Retinal pigment epithelial cell (primary cell): ENCODE measurements around the gene CACUL1.
"Not testable (repeated sequence)": the region's sequence is repeated elsewhere in the genome, so short reads cannot be mapped to it uniquely, and the experiment has no call there.

Experiments used
- DNase-seq: peaks from one replicate; pipeline ENCODE4 v3.0.0-alpha.2; 2010; ENCODE audit warnings: low read depth
- H3K4me3 ChIP-seq: 2 replicates; pipeline ENCODE4 v1.5.1; 2011; ENCODE audit warnings: mild to moderate bottlenecking, low read length, control low read depth, moderate library complexity
- TF ChIP-seq, protein P1 (sequence below): conservative IDR thresholded peaks from 2 replicates; pipeline ENCODE4 v1.5.1; 2011; ENCODE audit warnings: low read depth, low read length, control low read depth, inconsistent platforms

Gene CACUL1

DNA sequence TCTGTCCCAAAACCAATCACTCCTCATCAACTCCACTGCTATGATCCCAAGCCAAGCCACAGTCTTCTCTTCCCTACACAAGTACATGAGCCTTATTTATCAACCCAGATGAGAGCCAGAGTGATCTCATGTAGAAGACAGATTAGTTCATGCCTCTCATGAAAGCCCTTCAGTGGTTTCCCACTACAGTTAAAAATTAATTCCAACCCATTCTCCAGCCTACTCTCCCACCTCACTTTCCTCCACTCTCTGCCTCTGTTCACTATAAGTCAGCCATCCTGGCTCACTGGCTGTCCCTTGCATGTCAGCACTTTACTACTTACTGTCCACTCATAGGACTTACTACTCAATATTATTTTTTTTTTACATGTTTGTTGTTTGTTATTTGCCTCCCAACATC is 67.3 kb downstream of the CACUL1 start:
- TF ChIP-seq, protein P1, sequence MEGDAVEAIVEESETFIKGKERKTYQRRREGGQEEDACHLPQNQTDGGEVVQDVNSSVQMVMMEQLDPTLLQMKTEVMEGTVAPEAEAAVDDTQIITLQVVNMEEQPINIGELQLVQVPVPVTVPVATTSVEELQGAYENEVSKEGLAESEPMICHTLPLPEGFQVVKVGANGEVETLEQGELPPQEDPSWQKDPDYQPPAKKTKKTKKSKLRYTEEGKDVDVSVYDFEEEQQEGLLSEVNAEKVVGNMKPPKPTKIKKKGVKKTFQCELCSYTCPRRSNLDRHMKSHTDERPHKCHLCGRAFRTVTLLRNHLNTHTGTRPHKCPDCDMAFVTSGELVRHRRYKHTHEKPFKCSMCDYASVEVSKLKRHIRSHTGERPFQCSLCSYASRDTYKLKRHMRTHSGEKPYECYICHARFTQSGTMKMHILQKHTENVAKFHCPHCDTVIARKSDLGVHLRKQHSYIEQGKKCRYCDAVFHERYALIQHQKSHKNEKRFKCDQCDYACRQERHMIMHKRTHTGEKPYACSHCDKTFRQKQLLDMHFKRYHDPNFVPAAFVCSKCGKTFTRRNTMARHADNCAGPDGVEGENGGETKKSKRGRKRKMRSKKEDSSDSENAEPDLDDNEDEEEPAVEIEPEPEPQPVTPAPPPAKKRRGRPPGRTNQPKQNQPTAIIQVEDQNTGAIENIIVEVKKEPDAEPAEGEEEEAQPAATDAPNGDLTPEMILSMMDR: no peak
- no peak for DNase-seq
- no peak overlapping the region for H3K4me3 ChIP-seq

DNA sequence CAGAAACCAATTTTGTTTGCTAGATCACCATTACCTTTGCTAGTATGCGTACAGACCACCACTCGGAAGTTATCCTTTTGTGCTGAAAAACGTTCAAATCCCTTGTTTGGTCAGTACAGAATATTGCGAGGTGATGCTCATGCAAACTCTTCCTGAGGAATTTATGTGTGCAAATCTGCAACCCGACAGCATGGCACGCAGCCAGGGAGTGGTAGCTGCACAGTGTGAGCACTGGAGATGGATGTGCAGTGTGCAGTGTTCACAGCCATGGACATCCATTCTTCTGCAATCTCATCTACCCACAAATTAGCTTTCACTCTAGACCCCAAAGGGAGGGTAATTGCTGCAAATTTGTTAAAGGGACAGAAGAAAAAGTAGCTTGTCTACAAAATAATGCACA is 72.2 kb downstream of the CACUL1 start:
- TF ChIP-seq, protein P1: no peak
- DNase-seq: no peak
- no peak overlapping the region for H3K4me3 ChIP-seq

DNA sequence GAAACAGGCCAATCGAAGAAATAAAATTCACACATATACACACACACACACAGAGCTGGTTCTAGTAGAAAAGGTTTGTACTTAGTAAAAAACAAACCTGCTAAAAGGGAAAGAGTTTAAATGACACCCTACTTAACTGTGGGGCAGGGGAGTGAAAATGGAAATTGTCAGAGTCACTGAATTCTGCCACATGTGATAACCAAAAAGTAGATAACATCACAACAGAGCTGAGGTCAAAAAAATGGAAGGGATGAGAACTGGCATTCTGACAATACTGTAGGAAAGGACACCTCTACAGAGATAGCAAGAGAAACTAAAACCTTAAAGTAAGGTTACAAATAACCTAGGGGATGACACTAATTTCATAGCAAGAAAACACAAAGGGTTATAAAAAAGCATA is 74.6 kb downstream of the CACUL1 start:
- H3K4me3 ChIP-seq: no peak overlapping the region

DNA sequence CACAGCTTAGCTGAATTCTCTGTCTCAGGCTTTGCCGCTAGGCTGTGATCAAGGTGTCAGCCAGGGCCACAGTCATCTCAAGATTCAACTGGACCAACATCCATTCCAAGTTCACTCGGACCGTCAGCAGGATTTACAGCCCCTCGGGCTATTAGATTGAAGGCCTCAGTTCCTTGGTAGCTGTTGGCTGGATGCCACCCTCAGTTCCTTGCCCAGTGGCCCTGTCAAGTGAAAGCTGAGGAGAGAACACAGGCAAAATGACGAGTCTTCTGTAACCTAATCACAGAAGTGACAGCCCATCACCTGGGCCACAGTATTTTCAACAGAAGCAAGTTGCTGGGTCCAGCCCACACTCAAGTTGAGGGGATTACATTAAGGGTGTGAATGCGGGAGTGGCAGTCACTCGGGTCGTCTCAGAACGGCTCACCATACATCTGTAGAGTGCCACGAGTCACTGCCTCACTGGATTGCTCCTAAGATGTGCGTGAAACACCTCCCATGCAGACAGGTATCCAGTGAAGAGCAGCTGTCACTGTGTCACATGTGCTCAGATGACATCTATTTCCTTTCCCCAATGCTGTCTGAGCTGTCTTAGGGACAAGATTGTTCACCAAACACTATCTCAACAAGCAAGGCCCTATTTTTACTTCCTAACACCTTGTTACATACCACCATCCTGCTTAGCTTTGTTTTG is 80.4 kb downstream of the CACUL1 start:
- no peak overlapping the region for H3K4me3 ChIP-seq
- DNase-seq: no peak
- TF ChIP-seq, protein P1: no peak

More for the DNA sequence above, 74.6 kb downstream of the CACUL1 start:
- TF ChIP-seq, protein P1: no peak
- DNase-seq: no peak

DNA sequence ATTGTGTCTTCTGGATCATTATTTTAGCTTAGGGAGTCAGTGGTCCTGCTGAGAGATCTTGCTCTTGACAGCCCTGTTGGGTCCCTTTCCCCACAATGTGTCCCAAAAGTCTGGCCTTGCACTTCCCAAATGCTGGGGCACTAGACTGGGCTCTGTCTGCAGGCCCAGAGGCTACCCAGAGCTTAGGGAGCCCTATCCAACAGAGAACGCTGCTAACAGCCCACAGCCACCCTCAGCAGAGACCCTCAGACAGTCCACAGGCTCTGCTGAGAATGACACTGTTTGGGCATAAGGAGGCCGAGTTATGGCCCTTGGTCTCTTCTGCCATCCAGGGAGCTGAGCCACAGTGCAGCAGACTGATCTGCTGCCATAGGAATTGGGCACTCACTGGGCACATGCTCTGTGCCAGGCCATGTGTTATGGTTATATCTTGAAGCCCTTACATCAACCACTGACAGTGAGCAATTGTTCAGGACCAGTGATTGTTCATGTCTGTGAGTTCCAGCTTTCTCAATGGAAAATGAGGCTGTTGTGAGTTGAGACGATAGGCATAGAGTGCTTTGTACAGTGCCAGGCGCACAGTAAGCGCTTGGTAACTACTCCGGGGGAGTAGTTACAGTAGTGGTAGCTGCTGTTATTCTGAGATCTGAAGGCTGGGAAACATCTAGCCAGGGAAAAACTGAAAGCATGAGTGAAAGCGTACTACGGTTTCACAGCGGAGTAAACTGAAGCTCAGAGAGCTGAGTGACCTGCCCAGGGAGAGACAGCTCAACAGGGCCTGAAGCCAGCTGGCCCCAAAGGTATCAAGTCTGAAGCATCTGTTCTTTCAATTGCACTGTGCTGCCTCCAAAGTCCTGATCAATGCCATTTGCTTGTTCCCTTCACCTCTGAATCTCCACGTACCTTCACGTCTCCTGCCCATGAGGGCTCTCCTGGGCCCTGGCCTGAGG is 81.7 kb downstream of the CACUL1 start:
- TF ChIP-seq, protein P1: no peak
- DNase-seq: no peak
- no peak overlapping the region for H3K4me3 ChIP-seq

DNA sequence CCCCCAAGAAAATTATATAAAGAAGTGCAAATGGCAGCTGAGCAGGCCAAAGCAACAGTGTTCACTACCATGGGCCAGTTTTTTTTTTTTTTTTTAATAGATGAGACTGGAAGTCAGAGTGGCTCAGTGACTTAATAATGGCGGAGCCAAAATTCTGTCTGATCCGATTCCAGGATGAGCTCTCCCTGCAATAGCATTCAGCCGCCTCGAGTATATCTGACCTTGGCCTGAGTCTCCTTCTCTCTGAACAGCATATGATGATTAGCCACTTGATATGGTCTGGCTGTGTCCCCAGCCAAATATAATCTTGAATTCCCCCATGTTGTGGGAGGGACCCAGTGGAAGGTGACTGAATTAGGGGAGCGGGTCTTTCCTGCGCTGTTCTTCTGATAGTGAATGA is 82.6 kb downstream of the CACUL1 start:
- no peak for DNase-seq
- H3K4me3 ChIP-seq: no peak overlapping the region
- TF ChIP-seq, protein P1: no peak

DNA sequence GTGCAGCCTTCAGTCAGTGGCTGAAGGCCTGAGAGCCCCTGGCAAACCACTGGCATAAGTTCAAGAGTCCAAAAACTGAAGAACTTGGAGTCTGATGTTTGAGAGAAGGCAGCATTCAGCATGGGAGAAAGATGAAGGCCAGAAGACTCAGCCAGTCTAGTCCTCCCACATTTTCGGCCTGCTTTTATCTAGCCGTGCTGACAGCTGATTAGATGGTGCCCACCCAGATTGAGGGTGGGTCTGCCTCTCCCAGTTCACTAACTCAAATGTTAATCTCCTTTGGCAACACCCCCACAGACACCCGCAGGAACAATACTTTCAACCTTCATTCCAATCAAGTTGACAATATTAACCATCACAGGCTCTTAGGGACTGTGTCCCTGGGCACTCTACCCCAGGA is 83.5 kb downstream of the CACUL1 start:
- H3K4me3 ChIP-seq, DNase-seq: not testable (repeated sequence)
